HCT116 (cell line): Measurements from ENCODE around the gene ACTBL2. TPM values are rescaled to one million over a fixed set of nuclear protein-coding genes. Genes with fewer than 3 reads are reported as not detected.

Experiments
- ATAC-seq: fragments of 200-7000 bp; cut with Tn5 transposase; 2 replicates; pipeline ENCODE4 v1.9.1; 2020; ENCODE audit warnings: mild to moderate bottlenecking, moderate library complexity
- BruUV-seq: library from RNA; stranded (reverse); fragments of 400-500 nt; replicated peaks from 2 replicates; lab custom pipeline; 2021; lab: Mats Ljungman, UMichigan
- CTCF ChIA-PET: fragments of 300-600 bp; sonication (Branson Sonifier 250); formaldehyde crosslinking; loops from one replicate; lab custom pipeline; 2021; ENCODE audit warnings: antibody characterized with exemption; lab: Charles Lee
- POLR2A ChIA-PET: fragments of 300-600, 350-600 bp; sonication (Branson Sonifier 250); formaldehyde crosslinking; loops from one replicate; lab custom pipeline; 2021; ENCODE audit warnings: antibody characterized with exemption; lab: Charles Lee
- RAD21 ChIA-PET, 2 experiments: fragments of 300-600 bp; sonication (Branson Sonifier 250); formaldehyde crosslinking; loops; one replicate each; lab custom pipeline; 2023; ENCODE audit warnings: low total read pairs in 2 of 2; ENCODE audit not compliant: uncharacterized antibody in 2 of 2, unreplicated experiment in 2 of 2, low non-redundant PET in 1 of 2; lab: Charles Lee
- DNase-seq: peaks from one replicate; pipeline ENCODE4 v3.0.0-alpha.2; 2010; ENCODE audit warnings: low read depth, low spot score
- H2AFZ ChIP-seq: fragments of 200-600 bp; shearing (Covaris generic), sonication (generic); 2 replicates; pipeline ENCODE4 v1.6.1; 2017; ENCODE audit warnings: low read depth, mixed run types, mixed read lengths, antibody characterized with exemption, low read length; ENCODE audit not compliant: poor library complexity, severe bottlenecking
- H3K27ac ChIP-seq: 2 replicates; pipeline ENCODE4 v1.5.1; 2012; ENCODE audit warnings: low read depth, low read length
- H3K27me3 ChIP-seq: fragments of 200-600 bp; sonication (generic); 2 replicates; pipeline ENCODE4 v1.6.1; 2016; ENCODE audit warnings: mixed run types, low read length, mixed read lengths; ENCODE audit not compliant: insufficient read depth
- H3K36me3 ChIP-seq, 2 experiments: fragments of 200-500 bp in 1 of 2; fragments of 200-600 bp in 1 of 2; sonication (Bioruptor generic) in 1 of 2; sonication (generic) in 1 of 2; 2 replicates each; pipeline versions ENCODE4 v1.5.1 to v1.6.1; 2014 to 2016; ENCODE audit warnings: low read length in 2 of 2, inconsistent platforms in 1 of 2, mixed read lengths in 1 of 2, mixed run types in 1 of 2; ENCODE audit not compliant: insufficient read depth in 2 of 2, control insufficient read depth in 1 of 2
- H3K4me1 ChIP-seq, 2 experiments: fragments of 200-600 bp in 1 of 2; sonication (generic) in 1 of 2; 2 replicates each; pipeline versions ENCODE4 v1.5.1 to v1.6.1; 2012 to 2017; ENCODE audit warnings: low read length in 2 of 2, inconsistent platforms in 1 of 2, mild to moderate bottlenecking in 1 of 2, mixed read lengths in 1 of 2, mixed run types in 1 of 2, moderate library complexity in 1 of 2; ENCODE audit not compliant: insufficient read depth in 2 of 2, control insufficient read depth in 1 of 2
- H3K4me2 ChIP-seq: fragments of 200-600 bp; sonication (generic); 2 replicates; pipeline ENCODE4 v1.6.1; 2017; ENCODE audit warnings: mixed run types, low read length, mixed read lengths
- H3K4me3 ChIP-seq, 2 experiments: fragments of 200-600 bp in 1 of 2; sonication (generic) in 1 of 2; replicated peaks in 1 of 2; 2 replicates each; pipeline ENCODE4 v1.5.1; 2011 to 2016; ENCODE audit warnings: low read length in 2 of 2, control low read depth in 1 of 2, low read depth in 1 of 2, mild to moderate bottlenecking in 1 of 2, mixed read lengths in 1 of 2, mixed run types in 1 of 2
- H3K79me2 ChIP-seq: fragments of 200-600 bp; sonication (generic); 2 replicates; pipeline ENCODE4 v1.6.1; 2017; ENCODE audit warnings: mild to moderate bottlenecking, mixed run types, low read length, moderate library complexity, mixed read lengths; ENCODE audit not compliant: insufficient read depth
- H3K9ac ChIP-seq: fragments of 200-600 bp; sonication (generic); 2 replicates; pipeline ENCODE4 v1.6.1; 2016; ENCODE audit warnings: low read length, mixed read lengths
- H3K9me2 ChIP-seq: fragments of 200-600 bp; sonication (generic), shearing (Covaris generic); 2 replicates; pipeline ENCODE4 v1.6.1; 2017; ENCODE audit warnings: mixed run types, mild to moderate bottlenecking, moderate library complexity; ENCODE audit not compliant: insufficient read depth
- H3K9me3 ChIP-seq, 2 experiments: fragments of 200-500 bp in 1 of 2; fragments of 200-600 bp in 1 of 2; sonication (Bioruptor generic) in 1 of 2; sonication (generic) in 1 of 2; 2 replicates each; pipeline ENCODE4 v1.6.1; 2014 to 2017; ENCODE audit warnings: low read length in 2 of 2, mixed read lengths in 2 of 2, inconsistent platforms in 1 of 2, low read depth in 1 of 2, mild to moderate bottlenecking in 1 of 2, mixed run types in 1 of 2, moderate library complexity in 1 of 2; ENCODE audit not compliant: control insufficient read depth in 1 of 2, insufficient read depth in 1 of 2
- H4K20me1 ChIP-seq: fragments of 200-600 bp; sonication (generic), shearing (Covaris generic); 2 replicates; pipeline ENCODE4 v1.6.1; 2017; ENCODE audit warnings: mixed run types, mild to moderate bottlenecking, moderate library complexity; ENCODE audit not compliant: insufficient read depth
- EGR1 ChIP-seq: IDR thresholded peaks from 2 replicates; pipeline ENCODE4 v1.6.1; 2012; ENCODE audit warnings: low read depth
- ELF1 ChIP-seq: IDR thresholded peaks from 2 replicates; pipeline ENCODE4 v1.6.1; 2012; ENCODE audit warnings: low read depth, borderline replicate concordance
- EZH2 ChIP-seq: fragments of 200-600 bp; sonication (generic); IDR thresholded peaks from 2 replicates; pipeline ENCODE4 v1.6.1; 2017; ENCODE audit warnings: antibody characterized with exemption, mixed run types
- EZH2phosphoT487 ChIP-seq: fragments of 200-600 bp; IDR thresholded peaks from 2 replicates; pipeline ENCODE4 v1.6.1; 2018; ENCODE audit warnings: antibody characterized with exemption, borderline replicate concordance
- JUND ChIP-seq: IDR thresholded peaks from 2 replicates; pipeline ENCODE4 v1.6.1; 2012
- POLR2A ChIP-seq: IDR thresholded peaks from 2 replicates; pipeline ENCODE4 v1.7.0; 2011; ENCODE audit warnings: borderline replicate concordance; ENCODE audit not compliant: insufficient read depth, insufficient read length; ENCODE audit errors: extremely low read depth
- POLR2AphosphoS5 ChIP-seq: IDR thresholded peaks from 2 replicates; pipeline ENCODE4 v1.6.1; 2011; ENCODE audit warnings: mild to moderate bottlenecking, low read depth, low read length, moderate library complexity
- RAD21 ChIP-seq: IDR thresholded peaks from 2 replicates; pipeline ENCODE4 v1.6.1; 2012; ENCODE audit warnings: low read depth, mild to moderate bottlenecking
- REST ChIP-seq: IDR thresholded peaks from 2 replicates; pipeline ENCODE4 v1.6.1; 2012; ENCODE audit warnings: low read depth
- SIN3A ChIP-seq: IDR thresholded peaks from 2 replicates; pipeline ENCODE4 v1.6.1; 2012; ENCODE audit warnings: low read depth
- SP1 ChIP-seq: IDR thresholded peaks from 2 replicates; pipeline ENCODE4 v1.6.1; 2012; ENCODE audit warnings: low read depth
- SRF ChIP-seq: IDR thresholded peaks from 2 replicates; pipeline ENCODE4 v1.6.1; 2012; ENCODE audit warnings: low read depth
- TCF7L2 ChIP-seq: IDR thresholded peaks from 2 replicates; pipeline ENCODE4 v1.7.0; 2011; ENCODE audit warnings: borderline replicate concordance, inconsistent platforms; ENCODE audit not compliant: insufficient read depth, insufficient read length; ENCODE audit errors: extremely low read depth
- ZFX ChIP-seq: fragments of 450-650 bp; IDR thresholded peaks from 2 replicates; pipeline ENCODE4 v1.6.1; 2017
- intact Hi-C: fragments of 100-400 bp; cut with micrococcal nuclease; formaldehyde crosslinking; loops from 2 replicates; pipeline ENCODE4 v1.10.0; 2022
- total RNA-seq: library from RNA; stranded (reverse); gene quantifications from one replicate; pipeline ENCODE4 v1.2.1, GENCODE V29; 2021; ENCODE audit not compliant: unreplicated experiment
- TF ChIP-seq, protein P1 (sequence below): IDR thresholded peaks from 2 replicates; pipeline ENCODE4 v1.6.1; 2012
- TF ChIP-seq, protein P2 (sequence below): IDR thresholded peaks from 2 replicates; pipeline ENCODE4 v1.6.1; 2011; ENCODE audit warnings: mild to moderate bottlenecking, low read length, moderate library complexity; ENCODE audit not compliant: insufficient replicate concordance; ENCODE audit errors: extremely low read depth
- TF ChIP-seq, protein P3 (sequence below): IDR thresholded peaks from 2 replicates; pipeline ENCODE4 v1.6.1; 2012

Gene ACTBL2
- total RNA-seq, 1 experiment from 2014 or later, result 0.07 TPM

GRCh38 chr5:57476601-57477056, 6.0 kb downstream of the ACTBL2 start:
- BruUV-seq, result no TSS peak
- POLR2A ChIA-PET, result no interaction called here
- H4K20me1 ChIP-seq, result no peaks in the 10 kb centered on the region
- H3K4me1 ChIP-seq, result no peaks in the 10 kb centered on the region
- no peak overlapping the region for H3K9ac ChIP-seq
- DNase-seq, result no peak
- H3K27me3 ChIP-seq, result no peaks in the 10 kb centered on the region
- H3K9me2 ChIP-seq, result no peaks in the 10 kb centered on the region
- no peak overlapping the region for H3K27ac ChIP-seq
- TF ChIP-seq, protein P1, sequence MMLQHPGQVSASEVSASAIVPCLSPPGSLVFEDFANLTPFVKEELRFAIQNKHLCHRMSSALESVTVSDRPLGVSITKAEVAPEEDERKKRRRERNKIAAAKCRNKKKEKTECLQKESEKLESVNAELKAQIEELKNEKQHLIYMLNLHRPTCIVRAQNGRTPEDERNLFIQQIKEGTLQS, result no peak
- no peak for TF ChIP-seq POLR2A
- TF ChIP-seq, protein P2, sequence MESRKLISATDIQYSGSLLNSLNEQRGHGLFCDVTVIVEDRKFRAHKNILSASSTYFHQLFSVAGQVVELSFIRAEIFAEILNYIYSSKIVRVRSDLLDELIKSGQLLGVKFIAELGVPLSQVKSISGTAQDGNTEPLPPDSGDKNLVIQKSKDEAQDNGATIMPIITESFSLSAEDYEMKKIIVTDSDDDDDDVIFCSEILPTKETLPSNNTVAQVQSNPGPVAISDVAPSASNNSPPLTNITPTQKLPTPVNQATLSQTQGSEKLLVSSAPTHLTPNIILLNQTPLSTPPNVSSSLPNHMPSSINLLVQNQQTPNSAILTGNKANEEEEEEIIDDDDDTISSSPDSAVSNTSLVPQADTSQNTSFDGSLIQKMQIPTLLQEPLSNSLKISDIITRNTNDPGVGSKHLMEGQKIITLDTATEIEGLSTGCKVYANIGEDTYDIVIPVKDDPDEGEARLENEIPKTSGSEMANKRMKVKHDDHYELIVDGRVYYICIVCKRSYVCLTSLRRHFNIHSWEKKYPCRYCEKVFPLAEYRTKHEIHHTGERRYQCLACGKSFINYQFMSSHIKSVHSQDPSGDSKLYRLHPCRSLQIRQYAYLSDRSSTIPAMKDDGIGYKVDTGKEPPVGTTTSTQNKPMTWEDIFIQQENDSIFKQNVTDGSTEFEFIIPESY, result no peak
- no peak for TF ChIP-seq SP1
- TF ChIP-seq SRF, result no peak
- no peak for TF ChIP-seq REST
- TF ChIP-seq ZFX, result no peak
- TF ChIP-seq ELF1, result no peak
- TF ChIP-seq JUND, result no peak
- no peak for TF ChIP-seq EZH2phosphoT487
- no peak for TF ChIP-seq POLR2AphosphoS5
- TF ChIP-seq, protein P3, sequence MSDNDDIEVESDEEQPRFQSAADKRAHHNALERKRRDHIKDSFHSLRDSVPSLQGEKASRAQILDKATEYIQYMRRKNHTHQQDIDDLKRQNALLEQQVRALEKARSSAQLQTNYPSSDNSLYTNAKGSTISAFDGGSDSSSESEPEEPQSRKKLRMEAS, result no peak
- TF ChIP-seq RAD21, result no peak
- no peak for TF ChIP-seq EGR1
- no peak for TF ChIP-seq EZH2
- no peak for TF ChIP-seq SIN3A
- no peak for TF ChIP-seq TCF7L2
- peak overlapping the region; percentile 27 for H2AFZ ChIP-seq
- no peak overlapping the region for H3K4me3 ChIP-seq
- H3K4me2 ChIP-seq, result no peak overlapping the region
- intact Hi-C loops, result no loop called here
- CTCF ChIA-PET, result no interaction called here
- no peaks in the 10 kb centered on the region for H3K36me3 ChIP-seq
- H3K9me3 ChIP-seq, result no peaks in the 10 kb centered on the region
- H3K79me2 ChIP-seq, result no peaks in the 10 kb centered on the region
- RAD21 ChIA-PET, result no interaction called here
- no peak for ATAC-seq
